ENCODE measurements around the gene DAPL1. TPM values are rescaled to one million over a fixed set of nuclear protein-coding genes. Genes with fewer than 3 reads are reported as not detected.

DAPL1 gene
- polyA plus RNA-seq, 10 donors: 0.36 to 13.9 (median 0.57) TPM; not detected in 3

Other genes starting within 250 kb of the DAPL1 start
- gene TANC1, start 173.3 kb downstream of the DAPL1 start, polyA plus RNA-seq (ENCODE audit: insufficient read length in 10 of 10): 10 to 100 TPM; 13.8 to 30.1 (median 22.7) TPM